Thymus (tissue), 11 donors: ENCODE data around the gene GREM2. TPM values are rescaled to one million over a fixed set of nuclear protein-coding genes. Genes with fewer than 3 reads are reported as not detected.

Experiments
- DNase-seq, 9 donors: peaks; one replicate each; pipeline ENCODE4 v3.0.0-alpha.2; 2013; ENCODE audit warnings: low spot score in 9 of 9, low read depth in 6 of 9, missing footprints in 1 of 9
- H3K27ac ChIP-seq, 2 donors: one replicate each; pipeline ENCODE4 v1.5.1; 2013; ENCODE audit warnings: control low read depth in 1 of 2, low read depth in 1 of 2, low read length in 1 of 2, mild to moderate bottlenecking in 1 of 2, moderate library complexity in 1 of 2
- H3K27me3 ChIP-seq, 2 donors: one replicate each; pipeline ENCODE4 v1.5.1; 2013; ENCODE audit warnings: low read length in 1 of 2; ENCODE audit not compliant: control insufficient read depth in 2 of 2, insufficient read depth in 1 of 2
- H3K36me3 ChIP-seq, 2 donors: one replicate each; pipeline ENCODE4 v1.5.1; 2013; ENCODE audit warnings: low read length in 1 of 2, mild to moderate bottlenecking in 1 of 2, moderate library complexity in 1 of 2; ENCODE audit not compliant: control insufficient read depth in 2 of 2, insufficient read depth in 2 of 2
- H3K4me1 ChIP-seq, 2 donors: one replicate each; pipeline ENCODE4 v1.5.1; 2013; ENCODE audit warnings: low read length in 2 of 2; ENCODE audit not compliant: control insufficient read depth in 2 of 2, insufficient read depth in 2 of 2
- H3K4me3 ChIP-seq, 2 donors: one replicate each; pipeline ENCODE4 v1.5.1; 2013; ENCODE audit warnings: low read length in 2 of 2, control low read depth in 1 of 2, mild to moderate bottlenecking in 1 of 2
- H3K9me3 ChIP-seq, 2 donors: one replicate each; pipeline ENCODE4 v1.5.1; 2013; ENCODE audit warnings: low read length in 1 of 2, mild to moderate bottlenecking in 1 of 2; ENCODE audit not compliant: control insufficient read depth in 2 of 2, insufficient read depth in 1 of 2
- WGBS: extraction: QIAGEN DNeasy Blood & Tissue Kit; methylation state at CpG from one replicate; pipeline ENCODE4 v1.1.7; 2013; 5-methylcytosine and 5-hydroxymethylcytosine counted together
- polyA plus RNA-seq: library from polyadenylated mRNA; stranded (reverse); fragments of 200-250 nt; gene quantifications from one replicate; pipeline ENCODE4 v1.2.3, GENCODE V29; 2013
- total RNA-seq: library from RNA; stranded (reverse); fragments of 120-200 nt; gene quantifications from one replicate; pipeline ENCODE4 v1.2.4, GENCODE V29; 2013
- donor health status: healthy.

The GREM2 gene
- total and polyA plus RNA-seq, 2 donors: 0.09 TPM; not detected in 1

- Histone ChIP-seq H3K4me1 (no peaks in the 10 kb centered on the region), H3K36me3 (no peaks in the 10 kb centered on the region), H3K27ac (no peak overlapping the region), H3K9me3 (no peaks in the 10 kb centered on the region), H3K4me3 (no peak overlapping the region), H3K27me3 (no peaks in the 10 kb centered on the region)
- WGBS: 87% methylated on average over 3 of the region's 3 CpGs
- no peak for DNase-seq
Measured at GRCh38 chr1:240598216-240599001, 13.5 kb downstream of the GREM2 start.

- Histone ChIP-seq H3K4me3 (no peak overlapping the region), H3K4me1 (no peaks in the 10 kb centered on the region), H3K36me3 (no peaks in the 10 kb centered on the region), H3K27me3 (no peaks in the 10 kb centered on the region), H3K9me3 (no peaks in the 10 kb centered on the region), H3K27ac (no peak overlapping the region)
- no peak for DNase-seq
- WGBS: 79% methylated on average over 12 of the region's 12 CpGs
Measured at GRCh38 chr1:240597153-240597745, 14.7 kb downstream of the GREM2 start.

DNA sequence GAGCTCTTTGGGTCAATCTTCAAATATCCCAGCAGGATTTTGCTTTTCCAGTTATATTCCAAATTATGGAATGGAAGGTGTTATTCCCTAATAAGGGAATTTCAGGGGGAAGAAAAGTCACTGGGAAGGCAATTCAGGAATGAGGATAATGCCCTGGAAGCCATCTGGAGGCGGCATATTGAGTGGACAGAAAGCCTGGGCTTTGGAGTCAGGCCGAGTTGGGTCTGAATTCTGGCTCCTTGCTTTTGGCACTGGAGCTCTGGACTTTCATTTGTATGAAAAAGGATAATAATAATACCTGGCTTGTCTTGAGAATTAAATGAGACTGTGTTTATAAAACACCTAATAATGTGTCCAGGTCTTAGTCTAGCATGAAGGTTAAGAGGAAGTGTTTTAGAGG is 16.5 kb downstream of the GREM2 start:
- DNase-seq: no peak
- no peak overlapping the region for H3K27ac ChIP-seq
- H3K4me1 ChIP-seq: no peaks in the 10 kb centered on the region
- no peaks in the 10 kb centered on the region for H3K9me3 ChIP-seq
- H3K36me3 ChIP-seq: no peaks in the 10 kb centered on the region
- 95% methylated on average over 2 of the region's 2 CpGs for WGBS
- no peaks in the 10 kb centered on the region for H3K27me3 ChIP-seq
- no peak overlapping the region for H3K4me3 ChIP-seq

- no peaks in the 10 kb centered on the region for H3K27me3 ChIP-seq
- WGBS: 91% methylated on average over 3 of the region's 3 CpGs
- H3K4me1 ChIP-seq: no peaks in the 10 kb centered on the region
- DNase-seq: no peak
- H3K27ac ChIP-seq: no peak overlapping the region
- H3K36me3 ChIP-seq: no peaks in the 10 kb centered on the region
- H3K9me3 ChIP-seq: no peaks in the 10 kb centered on the region
- no peak overlapping the region for H3K4me3 ChIP-seq
Measured at GRCh38 chr1:240591564-240591963, 20.4 kb downstream of the GREM2 start.

DNA sequence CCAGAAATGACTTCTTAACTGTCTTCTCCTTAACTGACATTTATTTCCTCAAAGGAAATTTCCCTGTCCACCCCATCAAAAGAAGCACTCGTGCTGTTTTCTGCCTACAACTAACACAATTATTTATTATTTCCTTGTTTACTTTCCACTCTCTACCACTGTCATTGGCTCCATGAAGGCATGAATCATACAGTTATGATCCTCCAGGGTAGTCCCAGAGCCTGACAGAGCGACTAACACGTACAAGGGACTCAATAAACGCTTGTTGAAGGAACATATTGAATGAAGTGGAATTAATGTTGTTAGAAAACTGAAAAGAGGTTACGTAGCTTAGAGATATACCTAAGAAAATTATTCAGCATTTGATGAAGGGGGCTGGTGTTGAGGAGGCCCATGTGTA is 20.9 kb downstream of the GREM2 start:
- no peak for DNase-seq
- WGBS: 83% methylated on average over 5 of the region's 5 CpGs
- Histone ChIP-seq H3K4me1 (no peaks in the 10 kb centered on the region), H3K27ac (no peak overlapping the region), H3K27me3 (no peaks in the 10 kb centered on the region), H3K36me3 (no peaks in the 10 kb centered on the region), H3K4me3 (no peak overlapping the region), H3K9me3 (no peaks in the 10 kb centered on the region)

- no peaks in the 10 kb centered on the region for H3K4me1 ChIP-seq
- 91% methylated on average over 5 of the region's 5 CpGs for WGBS
- H3K27me3 ChIP-seq: no peaks in the 10 kb centered on the region
- no peak overlapping the region for H3K27ac ChIP-seq
- H3K9me3 ChIP-seq: no peaks in the 10 kb centered on the region
- no peak for DNase-seq
- H3K4me3 ChIP-seq: no peak overlapping the region
- H3K36me3 ChIP-seq: no peaks in the 10 kb centered on the region
Measured at GRCh38 chr1:240589585-240590110, 22.3 kb downstream of the GREM2 start.

DNA sequence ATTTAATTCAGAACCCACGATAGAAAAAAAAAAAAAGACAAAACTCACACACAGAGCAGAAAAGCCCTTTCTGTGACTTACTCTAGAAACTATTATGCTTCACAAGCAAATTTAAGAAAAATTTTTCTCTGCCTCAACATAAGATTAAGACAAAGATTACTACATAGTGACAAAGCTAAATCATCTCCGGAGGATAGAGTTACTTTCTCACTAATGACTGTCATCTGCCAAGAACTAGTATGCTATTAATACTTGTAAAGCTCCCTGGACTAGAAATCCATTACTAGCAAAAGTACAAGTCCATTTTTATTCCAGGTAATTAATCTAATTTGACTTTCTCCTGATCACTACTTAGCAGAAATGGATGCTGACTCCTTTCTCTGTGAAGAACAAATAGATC is 25.9 kb downstream of the GREM2 start:
- 94% methylated on average over 2 of the region's 2 CpGs for WGBS
- Histone ChIP-seq H3K9me3 (no peaks in the 10 kb centered on the region), H3K4me1 (no peaks in the 10 kb centered on the region)

GRCh38 chr1:240582953-240583352 is 29.0 kb downstream of the GREM2 start:
- Histone ChIP-seq H3K9me3 (no peaks in the 10 kb centered on the region), H3K27me3 (no peaks in the 10 kb centered on the region), H3K4me1 (no peaks in the 10 kb centered on the region), H3K36me3 (no peaks in the 10 kb centered on the region), H3K4me3 (no peak overlapping the region), H3K27ac (no peak overlapping the region)
- no peak for DNase-seq
- WGBS: 82% methylated on average over 4 of the region's 4 CpGs

More for the DNA sequence above, 25.9 kb downstream of the GREM2 start:
- Histone ChIP-seq H3K27ac (no peak overlapping the region), H3K36me3 (no peaks in the 10 kb centered on the region), H3K4me3 (no peak overlapping the region), H3K27me3 (no peaks in the 10 kb centered on the region)
- DNase-seq: no peak

GRCh38 chr1:240579511-240579910 is 32.4 kb downstream of the GREM2 start:
- Histone ChIP-seq H3K4me1 (no peaks in the 10 kb centered on the region), H3K36me3 (no peaks in the 10 kb centered on the region)
- 92% methylated on average over 4 of the region's 4 CpGs for WGBS

More at GRCh38 chr1:240579511-240579910, 32.4 kb downstream of the GREM2 start:
- no peaks in the 10 kb centered on the region for H3K9me3 ChIP-seq
- no peak for DNase-seq
- H3K4me3 ChIP-seq: no peak overlapping the region
- H3K27me3 ChIP-seq: no peaks in the 10 kb centered on the region
- no peak overlapping the region for H3K27ac ChIP-seq
